AG04450 (cell line): Measurements from ENCODE around the gene TRPM4. TPM values are rescaled to one million over a fixed set of nuclear protein-coding genes. Genes with fewer than 3 reads are reported as not detected.
"Not testable (repeated sequence)": the region's sequence is repeated elsewhere in the genome, so short reads cannot be mapped to it uniquely, and the experiment has no call there.

Source experiments
- CTCF ChIA-PET: fragments of 300-600, 350-600 bp; formaldehyde crosslinking; extraction: SDS; loops from one replicate; lab custom pipeline; 2022; ENCODE audit warnings: antibody characterized with exemption, inconsistent platforms; lab: Charles Lee
- POLR2A ChIA-PET: fragments of 350-600 bp; formaldehyde crosslinking; extraction: SDS; loops from one replicate; lab custom pipeline; 2021; ENCODE audit warnings: antibody characterized with exemption, inconsistent platforms; lab: Yijun Ruan, JAX
- DNase-seq: peaks from one replicate; pipeline ENCODE4 v3.0.0-alpha.2; 2011; ENCODE audit warnings: low read depth, low spot score
- H3K27ac ChIP-seq: one replicate; pipeline ENCODE4 v1.5.1; 2012; ENCODE audit warnings: low read depth, low read length, control low read depth
- H3K27me3 ChIP-seq: one replicate; pipeline ENCODE4 v1.6.0; 2012; ENCODE audit warnings: low read length; ENCODE audit not compliant: control insufficient read depth, insufficient read depth
- H3K4me3 ChIP-seq: 2 replicates; pipeline ENCODE4 v1.5.1; 2011; ENCODE audit warnings: mild to moderate bottlenecking, low read depth, low read length, control low read depth
- H3K9me3 ChIP-seq: 2 replicates; pipeline ENCODE4 v1.5.1; 2012; ENCODE audit warnings: low read length; ENCODE audit not compliant: control insufficient read depth, insufficient read depth
- CTCF ChIP-seq: IDR thresholded peaks from 2 replicates; pipeline ENCODE4 v1.5.1; 2011; ENCODE audit warnings: low read depth, low read length, control low read depth, inconsistent platforms
- polyA plus RNA-seq: library from polyadenylated mRNA; depleted of rRNA; stranded (reverse); fragments of >200 nt; gene quantifications from 2 replicates; pipeline ENCODE4 v1.2.3, GENCODE V29; 2011

Gene TRPM4
- polyA plus RNA-seq, 1 experiment = 4.3 TPM

- CTCF ChIA-PET = no interaction called here
- POLR2A ChIA-PET = interaction anchor here (0.7 kb wide), 1 partner anchor 29 kb away, joined by 3 read pairs; no protein-coding TSS in a partner anchor
- no peaks in the 10 kb centered on the region for H3K27me3 ChIP-seq
- no peak overlapping the region for H3K4me3 ChIP-seq
- no peaks in the 10 kb centered on the region; the same call in 1 of the 2 replicates for H3K9me3 ChIP-seq
- H3K27ac ChIP-seq = no peak overlapping the region
- no peak for TF ChIP-seq CTCF
- no peak for DNase-seq
Measured at GRCh38 chr19:49223472-49223871, 65.9 kb downstream of the TRPM4 start.

GRCh38 chr19:49224441-49224840 is 66.8 kb downstream of the TRPM4 start:
- H3K9me3 ChIP-seq, H3K27ac ChIP-seq, H3K27me3 ChIP-seq, H3K4me3 ChIP-seq, DNase-seq, POLR2A ChIA-PET: not testable (repeated sequence)
- CTCF ChIA-PET = interaction anchor here (0.9 to 2.2 kb wide), 4 partner anchors 77 to 231 kb away, joined by 3 to 12 read pairs (median 11); partner anchors contain the start of gene RUVBL2

- no peaks in the 10 kb centered on the region; the same call in 1 of the 2 replicates for H3K9me3 ChIP-seq
- DNase-seq = no peak
- H3K27me3 ChIP-seq = peaks cover 2% of the 10 kb centered on the region
- peak; percentile 43 for TF ChIP-seq CTCF
- CTCF ChIA-PET = interaction anchor here (0.8 to 3.2 kb wide), 21 partner anchors 9 to 231 kb away, joined by 3 to 20 read pairs (median 6); partner anchors contain the start of genes DKKL1, PPFIA3 and RUVBL2
- no peak overlapping the region for H3K27ac ChIP-seq
- H3K4me3 ChIP-seq = no peak overlapping the region
- POLR2A ChIA-PET = no interaction called here
Measured at GRCh38 chr19:49224879-49225278, 67.3 kb downstream of the TRPM4 start.

- DNase-seq = no peak
- H3K4me3 ChIP-seq = no peak overlapping the region
- POLR2A ChIA-PET = no interaction called here
- TF ChIP-seq CTCF = no peak
- no peak overlapping the region for H3K27ac ChIP-seq
- no peaks in the 10 kb centered on the region for H3K9me3 ChIP-seq
- peaks cover 11% of the 10 kb centered on the region for H3K27me3 ChIP-seq
- CTCF ChIA-PET = no interaction called here
Measured at GRCh38 chr19:49229416-49229815, 71.8 kb downstream of the TRPM4 start.

- ChIA-PET POLR2A (no interaction called here), CTCF (no interaction called here)
- no peak overlapping the region for H3K4me3 ChIP-seq
- H3K27me3 ChIP-seq = peaks cover 18% of the 10 kb centered on the region
- no peak for TF ChIP-seq CTCF
- H3K9me3 ChIP-seq = no peaks in the 10 kb centered on the region
- no peak overlapping the region for H3K27ac ChIP-seq
- DNase-seq = no peak
Measured at GRCh38 chr19:49231389-49231788, 73.8 kb downstream of the TRPM4 start.
